CD4-positive, alpha-beta T cell treated with Interleukin-17A for 4 hours (primary cell): ENCODE data around the gene AOAH.
"Not testable (repeated sequence)": the region's sequence is repeated elsewhere in the genome, so short reads cannot be mapped to it uniquely, and the experiment has no call there.

Experiments
- DNase-seq: peaks from one replicate; pipeline ENCODE4 v3.0.0-alpha.2; 2020; ENCODE audit warnings: mixed read lengths

AOAH gene

GRCh38 chr7:36736090-36736898 is 12.0 kb upstream of the AOAH start:
- DNase-seq = no peak

DNA sequence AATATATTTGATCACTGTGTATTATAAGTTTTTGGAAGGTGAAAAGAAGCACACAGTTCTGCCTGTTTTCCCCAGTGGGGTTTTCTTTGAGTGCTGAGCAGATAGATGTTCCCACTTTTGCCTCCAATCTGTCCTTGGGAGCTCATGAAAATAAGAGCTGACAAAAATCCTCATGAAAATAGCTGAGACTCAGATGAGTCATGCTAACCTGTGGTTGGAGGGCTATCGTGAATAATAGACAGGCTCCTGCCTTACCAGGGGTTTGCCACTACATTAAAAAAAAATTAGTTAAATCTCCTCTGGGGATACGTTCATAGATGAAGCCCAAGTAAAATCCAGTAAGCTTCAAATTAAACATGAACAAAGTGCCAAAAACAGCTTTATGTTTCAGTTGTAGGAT is 10.9 kb upstream of the AOAH start:
- no peak for DNase-seq

- no peak for DNase-seq
Measured at GRCh38 chr7:36734731-36735130, 10.4 kb upstream of the AOAH start.

GRCh38 chr7:36733411-36733810 is 9.1 kb upstream of the AOAH start:
- DNase-seq = no peak

- no peak for DNase-seq
Measured at GRCh38 chr7:36732806-36733205, 8.5 kb upstream of the AOAH start.

- DNase-seq = no peak
Measured at GRCh38 chr7:36730046-36730445, 5.8 kb upstream of the AOAH start.

GRCh38 chr7:36728143-36728542 is 3.8 kb upstream of the AOAH start:
- DNase-seq = no peak

- no peak for DNase-seq
Measured at GRCh38 chr7:36726806-36727503, 2.7 kb upstream of the AOAH start.

DNA sequence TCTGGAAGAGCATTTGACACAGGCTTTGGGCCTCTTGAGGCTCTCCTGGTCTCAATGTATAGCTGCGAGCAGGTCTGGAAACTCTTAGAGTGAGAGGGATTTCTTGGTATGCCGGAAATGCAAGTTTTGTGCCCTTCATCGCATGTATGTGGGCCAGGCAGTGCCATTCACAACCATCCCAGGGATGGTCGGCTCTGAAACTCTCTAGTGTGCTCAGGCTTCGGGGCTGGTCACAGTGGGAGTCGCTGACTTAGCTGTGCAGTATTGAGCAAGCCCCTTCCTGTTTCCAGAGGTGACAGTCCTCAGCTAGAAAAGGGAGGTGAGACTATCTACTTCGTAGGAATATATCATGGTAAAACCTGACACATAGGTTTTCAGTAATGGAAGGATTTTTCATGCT is 2.0 kb upstream of the AOAH start:
- DNase-seq = peak; percentile 20

DNA sequence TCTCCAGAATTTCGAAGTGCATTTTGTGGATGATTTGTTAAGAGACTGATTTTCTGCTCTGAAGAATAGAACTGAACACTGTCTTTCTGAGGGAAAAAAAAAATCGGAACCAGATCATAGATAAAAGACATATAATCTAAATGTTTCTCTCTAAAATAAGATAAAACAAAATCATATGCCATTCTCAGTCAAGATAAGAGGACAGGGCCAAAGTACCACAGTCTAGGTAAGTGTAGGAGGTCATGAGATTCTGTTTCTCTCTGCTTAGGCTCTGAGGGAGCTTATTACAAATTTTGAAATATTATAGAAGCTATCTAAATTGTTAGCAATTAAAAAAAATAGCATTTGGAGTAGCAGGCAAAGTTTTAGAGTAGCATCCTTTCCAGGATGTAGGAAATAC is 702 bp upstream of the AOAH start:
- DNase-seq = no peak

- no peak for DNase-seq
Measured at GRCh38 chr7:36723291-36723690, 1.0 kb downstream of the AOAH start.

GRCh38 chr7:36719083-36719632 is 5.1 kb downstream of the AOAH start:
- DNase-seq = no peak

GRCh38 chr7:36717586-36717985 is 6.7 kb downstream of the AOAH start:
- no peak for DNase-seq

- DNase-seq = not testable (repeated sequence)
Measured at GRCh38 chr7:36716802-36717201, 7.5 kb downstream of the AOAH start.

GRCh38 chr7:36712015-36712414 is 12.3 kb downstream of the AOAH start:
- DNase-seq = no peak

- no peak for DNase-seq
Measured at GRCh38 chr7:36711256-36711655, 13.0 kb downstream of the AOAH start.

DNA sequence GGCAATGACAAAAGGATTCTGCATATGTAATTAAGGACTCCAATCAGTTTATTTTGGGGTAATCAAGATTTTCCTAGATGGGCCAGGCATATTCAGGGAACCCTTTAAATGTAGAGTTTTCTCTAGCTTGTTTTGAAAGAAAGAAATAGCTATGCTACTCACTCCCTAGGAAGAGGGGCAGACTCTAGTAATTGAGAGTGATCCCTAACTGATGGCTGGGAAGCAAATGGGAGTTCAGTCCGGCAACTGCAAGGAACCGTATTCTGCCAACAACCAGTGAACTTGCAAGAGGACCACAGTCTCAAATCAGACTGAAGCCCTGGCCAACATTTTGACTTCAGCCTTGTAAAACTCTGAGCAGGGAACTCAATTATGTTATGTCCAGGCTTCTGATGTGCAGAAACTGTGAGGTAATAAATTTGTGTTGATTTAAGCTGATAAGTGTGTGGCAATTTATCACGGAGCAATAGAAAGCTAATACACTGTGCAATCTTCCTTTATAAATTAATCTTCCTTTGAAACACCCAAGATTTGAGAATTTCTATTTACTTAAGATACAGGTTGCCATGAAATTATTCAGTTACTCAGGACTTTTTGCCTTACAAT is 14.0 kb downstream of the AOAH start:
- DNase-seq = no peak

- no peak for DNase-seq
Measured at GRCh38 chr7:36708767-36709166, 15.5 kb downstream of the AOAH start.

- no peak for DNase-seq
Measured at GRCh38 chr7:36707898-36708297, 16.4 kb downstream of the AOAH start.

- DNase-seq = no peak
Measured at GRCh38 chr7:36707465-36707864, 16.8 kb downstream of the AOAH start.

DNA sequence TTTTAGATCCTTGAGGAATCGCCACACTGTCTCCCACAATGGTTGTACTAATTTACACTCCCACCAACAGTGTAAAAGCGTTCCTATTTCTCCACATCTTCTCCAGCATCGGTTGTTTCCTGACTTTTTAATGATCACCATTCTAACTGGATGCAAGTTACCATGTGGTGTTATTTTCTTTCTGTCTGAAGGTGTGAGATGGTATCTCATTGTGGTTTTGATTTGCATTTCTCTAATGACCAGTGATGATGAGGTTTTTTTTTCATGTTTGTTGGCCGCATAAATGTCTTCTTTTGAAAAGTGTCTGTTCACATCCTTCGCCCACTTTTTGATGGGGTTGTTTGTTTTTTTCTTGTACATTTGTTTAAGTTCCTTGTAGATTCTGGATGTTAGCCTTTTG is 20.4 kb downstream of the AOAH start:
- not testable (repeated sequence) for DNase-seq

GRCh38 chr7:36692456-36692855 is 31.8 kb downstream of the AOAH start:
- DNase-seq = no peak

- no peak for DNase-seq
Measured at GRCh38 chr7:36691983-36692382, 32.3 kb downstream of the AOAH start.
